Mesothelial cell of epicardium (in vitro differentiated cells): ENCODE results near the gene ASTE1. TPM values are rescaled to one million over a fixed set of nuclear protein-coding genes. Genes with fewer than 3 reads are reported as not detected.

Experiments
- DNase-seq, 2 experiments: peaks; one replicate each; pipeline ENCODE4 v3.0.0; 2021; ENCODE audit warnings: low spot score in 2 of 2; ENCODE audit not compliant: unreplicated experiment in 2 of 2
- H3K27ac Mint-ChIP-seq: 2 replicates; pipeline ENCODE4 v1.8.0; 2021; ENCODE audit warnings: mixed read lengths
- H3K27me3 Mint-ChIP-seq: 2 replicates; pipeline ENCODE4 v1.8.0; 2021; ENCODE audit warnings: low read depth, mixed read lengths
- H3K36me3 Mint-ChIP-seq: 2 replicates; pipeline ENCODE4 v1.8.0; 2021; ENCODE audit warnings: mixed read lengths
- H3K4me1 Mint-ChIP-seq: 2 replicates; pipeline ENCODE4 v1.8.0; 2021; ENCODE audit warnings: mixed read lengths
- H3K4me3 Mint-ChIP-seq: 2 replicates; pipeline ENCODE4 v1.8.0; 2021; ENCODE audit warnings: mild to moderate bottlenecking, moderate library complexity, mixed read lengths
- H3K9me3 Mint-ChIP-seq: 2 replicates; pipeline ENCODE4 v1.8.0; 2021; ENCODE audit warnings: mixed read lengths
- CTCF ChIP-seq: fragments of 200-600 bp; sonication (generic); IDR thresholded peaks from one replicate; pipeline ENCODE4 v1.5.0; 2021; ENCODE audit warnings: antibody characterized with exemption; ENCODE audit not compliant: unreplicated experiment
- total RNA-seq: library from RNA; stranded (reverse); gene quantifications from 3 replicates; pipeline ENCODE4 v1.2.1, GENCODE V29; 2021

The ASTE1 gene
- total RNA-seq, 1 donor from 2014 or later = 7.4 TPM

- peaks cover 9% of the 10 kb centered on the region for H3K36me3 Mint-ChIP-seq
- H3K4me1 Mint-ChIP-seq = peaks cover 2% of the 10 kb centered on the region
- H3K4me3 Mint-ChIP-seq = no peak overlapping the region
- no peaks in the 10 kb centered on the region for H3K27me3 Mint-ChIP-seq
- no peak overlapping the region for H3K27ac Mint-ChIP-seq
- DNase-seq = no peak
- no peak for TF ChIP-seq CTCF
- H3K9me3 Mint-ChIP-seq = peaks cover 4% of the 10 kb centered on the region
Measured at GRCh38 chr3:131036986-131037385, 10.4 kb upstream of the ASTE1 start.

GRCh38 chr3:131036200-131036816 lies 9.7 kb upstream of the ASTE1 start:
- peaks cover 5% of the 10 kb centered on the region for H3K4me1 Mint-ChIP-seq
- DNase-seq = no peak
- H3K27me3 Mint-ChIP-seq = no peaks in the 10 kb centered on the region
- TF ChIP-seq CTCF = no peak
- H3K9me3 Mint-ChIP-seq = peaks cover under 1% of the 10 kb centered on the region
- no peak overlapping the region for H3K27ac Mint-ChIP-seq
- peaks cover 8% of the 10 kb centered on the region for H3K36me3 Mint-ChIP-seq
- H3K4me3 Mint-ChIP-seq = no peak overlapping the region

GRCh38 chr3:131033480-131034080 lies 7.0 kb upstream of the ASTE1 start:
- Mint-ChIP-seq H3K27ac (no peak overlapping the region), H3K4me1 (peaks cover 16% of the 10 kb centered on the region), H3K4me3 (no peak overlapping the region), H3K36me3 (peaks cover 8% of the 10 kb centered on the region), H3K9me3 (no peaks in the 10 kb centered on the region), H3K27me3 (no peaks in the 10 kb centered on the region)
- TF ChIP-seq CTCF = peak; percentile 63
- no peak for DNase-seq

GRCh38 chr3:131031660-131032059 lies 5.0 kb upstream of the ASTE1 start:
- Mint-ChIP-seq H3K4me1 (peaks cover 22% of the 10 kb centered on the region), H3K4me3 (no peak overlapping the region), H3K36me3 (peaks cover 8% of the 10 kb centered on the region), H3K27me3 (no peaks in the 10 kb centered on the region), H3K9me3 (no peaks in the 10 kb centered on the region), H3K27ac (no peak overlapping the region)
- TF ChIP-seq CTCF = no peak
- no peak for DNase-seq

- H3K9me3 Mint-ChIP-seq = peaks cover 3% of the 10 kb centered on the region
- H3K27ac Mint-ChIP-seq = peak overlapping the region; percentile 26
- no peak for DNase-seq
- H3K4me3 Mint-ChIP-seq = peak overlapping the region; percentile 9
- H3K36me3 Mint-ChIP-seq = peaks cover 20% of the 10 kb centered on the region
- no peak for TF ChIP-seq CTCF
- H3K4me1 Mint-ChIP-seq = peaks cover 36% of the 10 kb centered on the region
- H3K27me3 Mint-ChIP-seq = no peaks in the 10 kb centered on the region
Measured at GRCh38 chr3:131028844-131029243, 2.2 kb upstream of the ASTE1 start.
